HCT116 (cell line): ENCODE results near the gene NOC3L. TPM values are rescaled to one million over a fixed set of nuclear protein-coding genes. Genes with fewer than 3 reads are reported as not detected.

Experiments used
- ATAC-seq: fragments of 200-7000 bp; cut with Tn5 transposase; 2 replicates; pipeline ENCODE4 v1.9.1; 2020; ENCODE audit warnings: mild to moderate bottlenecking, moderate library complexity
- BruUV-seq: library from RNA; stranded (reverse); fragments of 400-500 nt; replicated peaks from 2 replicates; lab custom pipeline; 2021; lab: Mats Ljungman, UMichigan
- CTCF ChIA-PET: fragments of 300-600 bp; sonication (Branson Sonifier 250); formaldehyde crosslinking; loops from one replicate; lab custom pipeline; 2021; ENCODE audit warnings: antibody characterized with exemption; lab: Charles Lee
- POLR2A ChIA-PET: fragments of 300-600, 350-600 bp; sonication (Branson Sonifier 250); formaldehyde crosslinking; loops from one replicate; lab custom pipeline; 2021; ENCODE audit warnings: antibody characterized with exemption; lab: Charles Lee
- RAD21 ChIA-PET, 2 experiments: fragments of 300-600 bp; sonication (Branson Sonifier 250); formaldehyde crosslinking; loops; one replicate each; lab custom pipeline; 2023; ENCODE audit warnings: low total read pairs in 2 of 2; ENCODE audit not compliant: uncharacterized antibody in 2 of 2, unreplicated experiment in 2 of 2, low non-redundant PET in 1 of 2; lab: Charles Lee
- DNase-seq: peaks from one replicate; pipeline ENCODE4 v3.0.0-alpha.2; 2010; ENCODE audit warnings: low read depth, low spot score
- H2AFZ ChIP-seq: fragments of 200-600 bp; shearing (Covaris generic), sonication (generic); 2 replicates; pipeline ENCODE4 v1.6.1; 2017; ENCODE audit warnings: low read depth, mixed run types, mixed read lengths, antibody characterized with exemption, low read length; ENCODE audit not compliant: poor library complexity, severe bottlenecking
- H3K27ac ChIP-seq: 2 replicates; pipeline ENCODE4 v1.5.1; 2012; ENCODE audit warnings: low read depth, low read length
- H3K27me3 ChIP-seq: fragments of 200-600 bp; sonication (generic); 2 replicates; pipeline ENCODE4 v1.6.1; 2016; ENCODE audit warnings: mixed run types, low read length, mixed read lengths; ENCODE audit not compliant: insufficient read depth
- H3K36me3 ChIP-seq, 2 experiments: fragments of 200-500 bp in 1 of 2; fragments of 200-600 bp in 1 of 2; sonication (Bioruptor generic) in 1 of 2; sonication (generic) in 1 of 2; 2 replicates each; pipeline versions ENCODE4 v1.5.1 to v1.6.1; 2014 to 2016; ENCODE audit warnings: low read length in 2 of 2, inconsistent platforms in 1 of 2, mixed read lengths in 1 of 2, mixed run types in 1 of 2; ENCODE audit not compliant: insufficient read depth in 2 of 2, control insufficient read depth in 1 of 2
- H3K4me1 ChIP-seq, 2 experiments: fragments of 200-600 bp in 1 of 2; sonication (generic) in 1 of 2; 2 replicates each; pipeline versions ENCODE4 v1.5.1 to v1.6.1; 2012 to 2017; ENCODE audit warnings: low read length in 2 of 2, inconsistent platforms in 1 of 2, mild to moderate bottlenecking in 1 of 2, mixed read lengths in 1 of 2, mixed run types in 1 of 2, moderate library complexity in 1 of 2; ENCODE audit not compliant: insufficient read depth in 2 of 2, control insufficient read depth in 1 of 2
- H3K4me2 ChIP-seq: fragments of 200-600 bp; sonication (generic); 2 replicates; pipeline ENCODE4 v1.6.1; 2017; ENCODE audit warnings: mixed run types, low read length, mixed read lengths
- H3K4me3 ChIP-seq, 2 experiments: fragments of 200-600 bp in 1 of 2; sonication (generic) in 1 of 2; replicated peaks in 1 of 2; 2 replicates each; pipeline ENCODE4 v1.5.1; 2011 to 2016; ENCODE audit warnings: low read length in 2 of 2, control low read depth in 1 of 2, low read depth in 1 of 2, mild to moderate bottlenecking in 1 of 2, mixed read lengths in 1 of 2, mixed run types in 1 of 2
- H3K79me2 ChIP-seq: fragments of 200-600 bp; sonication (generic); 2 replicates; pipeline ENCODE4 v1.6.1; 2017; ENCODE audit warnings: mild to moderate bottlenecking, mixed run types, low read length, moderate library complexity, mixed read lengths; ENCODE audit not compliant: insufficient read depth
- H3K9ac ChIP-seq: fragments of 200-600 bp; sonication (generic); 2 replicates; pipeline ENCODE4 v1.6.1; 2016; ENCODE audit warnings: low read length, mixed read lengths
- H3K9me2 ChIP-seq: fragments of 200-600 bp; sonication (generic), shearing (Covaris generic); 2 replicates; pipeline ENCODE4 v1.6.1; 2017; ENCODE audit warnings: mixed run types, mild to moderate bottlenecking, moderate library complexity; ENCODE audit not compliant: insufficient read depth
- H3K9me3 ChIP-seq, 2 experiments: fragments of 200-500 bp in 1 of 2; fragments of 200-600 bp in 1 of 2; sonication (Bioruptor generic) in 1 of 2; sonication (generic) in 1 of 2; 2 replicates each; pipeline ENCODE4 v1.6.1; 2014 to 2017; ENCODE audit warnings: low read length in 2 of 2, mixed read lengths in 2 of 2, inconsistent platforms in 1 of 2, low read depth in 1 of 2, mild to moderate bottlenecking in 1 of 2, mixed run types in 1 of 2, moderate library complexity in 1 of 2; ENCODE audit not compliant: control insufficient read depth in 1 of 2, insufficient read depth in 1 of 2
- H4K20me1 ChIP-seq: fragments of 200-600 bp; sonication (generic), shearing (Covaris generic); 2 replicates; pipeline ENCODE4 v1.6.1; 2017; ENCODE audit warnings: mixed run types, mild to moderate bottlenecking, moderate library complexity; ENCODE audit not compliant: insufficient read depth
- CEBPB ChIP-seq: IDR thresholded peaks from 2 replicates; pipeline ENCODE4 v1.6.1; 2012; ENCODE audit warnings: low read depth
- CTCF ChIP-seq, 3 experiments: fragments of 200-600 bp in 1 of 3; sonication (generic) in 1 of 3; IDR thresholded peaks in 2 of 3; conservative IDR thresholded peaks in 1 of 3; 2 replicates each; pipeline ENCODE4 v1.5.1; 2012 to 2017; ENCODE audit warnings: low read depth in 2 of 3, low read length in 2 of 3, antibody characterized with exemption in 1 of 3, borderline replicate concordance in 1 of 3, control low read depth in 1 of 3, mild to moderate bottlenecking in 1 of 3, mixed read lengths in 1 of 3, mixed run types in 1 of 3, moderate library complexity in 1 of 3; ENCODE audit not compliant: insufficient read depth in 1 of 3
- JUND ChIP-seq: IDR thresholded peaks from 2 replicates; pipeline ENCODE4 v1.6.1; 2012
- RAD21 ChIP-seq: IDR thresholded peaks from 2 replicates; pipeline ENCODE4 v1.6.1; 2012; ENCODE audit warnings: low read depth, mild to moderate bottlenecking
- YY1 ChIP-seq: IDR thresholded peaks from 2 replicates; pipeline ENCODE4 v1.6.1; 2011; ENCODE audit warnings: low read length, low read depth, moderate library complexity, mild to moderate bottlenecking; ENCODE audit not compliant: insufficient replicate concordance; ENCODE audit errors: extremely low read depth
- ZFX ChIP-seq: fragments of 450-650 bp; IDR thresholded peaks from 2 replicates; pipeline ENCODE4 v1.6.1; 2017
- intact Hi-C: fragments of 100-400 bp; cut with micrococcal nuclease; formaldehyde crosslinking; loops from 2 replicates; pipeline ENCODE4 v1.10.0; 2022
- total RNA-seq: library from RNA; stranded (reverse); gene quantifications from one replicate; pipeline ENCODE4 v1.2.1, GENCODE V29; 2021; ENCODE audit not compliant: unreplicated experiment
- TF ChIP-seq, protein P1 (sequence below): IDR thresholded peaks from 2 replicates; pipeline ENCODE4 v1.6.1; 2012
- TF ChIP-seq, protein P2 (sequence below): IDR thresholded peaks from 2 replicates; pipeline ENCODE4 v1.6.1; 2011; ENCODE audit warnings: mild to moderate bottlenecking, low read length, moderate library complexity; ENCODE audit not compliant: insufficient replicate concordance; ENCODE audit errors: extremely low read depth

The NOC3L gene
- total RNA-seq, 1 experiment from 2014 or later: 45.5 TPM

- TF ChIP-seq CTCF (IDR thresholded peaks at IDR 0.05 in 2 of 3, conservative IDR thresholded peaks at IDR 0.05 in 1 of 3; ENCODE audit: borderline replicate concordance in 1 of 3, insufficient read depth in 1 of 3, low read depth in 2 of 3, low read length in 2 of 3) (peak; percentile 65 to 98 (median 73)), JUND (no peak)
- TF ChIP-seq, protein P1, sequence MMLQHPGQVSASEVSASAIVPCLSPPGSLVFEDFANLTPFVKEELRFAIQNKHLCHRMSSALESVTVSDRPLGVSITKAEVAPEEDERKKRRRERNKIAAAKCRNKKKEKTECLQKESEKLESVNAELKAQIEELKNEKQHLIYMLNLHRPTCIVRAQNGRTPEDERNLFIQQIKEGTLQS: no peak
Measured at GRCh38 chr10:94362360-94363250, at the start of gene NOC3L (continued).

GRCh38 chr10:94412449-94412848 lies 49.7 kb upstream of the NOC3L start:
- Histone ChIP-seq H2AFZ (no peak overlapping the region), H3K4me2 (no peak overlapping the region), H4K20me1 (0 out of 2 replicates have a peak, but pooled peaks cover 3% of the 10 kb centered on the region), H3K9me2 (no peaks in the 10 kb centered on the region), H3K4me1 (peaks cover 0 to 7% of the 10 kb centered on the region in 2 experiments; a peak in 2 of 4 replicates), H3K27ac (no peak overlapping the region), H3K79me2 (peaks cover 50% of the 10 kb centered on the region), H3K27me3 (no peaks in the 10 kb centered on the region), H3K36me3 (no peaks in the 10 kb centered on the region), H3K9ac (no peak overlapping the region), H3K9me3 (no peaks in the 10 kb centered on the region), H3K4me3 (no peak overlapping the region)
- BruUV-seq: no TSS peak
- ATAC-seq (no peak), DNase-seq (no peak)
- ChIA-PET CTCF (no interaction called here), POLR2A (no interaction called here), RAD21 (no interaction called here)
- TF ChIP-seq CEBPB (no peak), JUND (no peak), RAD21 (no peak), ZFX (no peak), YY1 (no peak), CTCF (IDR thresholded peaks at IDR 0.05 in 2 of 3, conservative IDR thresholded peaks at IDR 0.05 in 1 of 3; ENCODE audit: borderline replicate concordance in 1 of 3, insufficient read depth in 1 of 3, low read depth in 2 of 3, low read length in 2 of 3) (no peak)
- TF ChIP-seq, protein P2, sequence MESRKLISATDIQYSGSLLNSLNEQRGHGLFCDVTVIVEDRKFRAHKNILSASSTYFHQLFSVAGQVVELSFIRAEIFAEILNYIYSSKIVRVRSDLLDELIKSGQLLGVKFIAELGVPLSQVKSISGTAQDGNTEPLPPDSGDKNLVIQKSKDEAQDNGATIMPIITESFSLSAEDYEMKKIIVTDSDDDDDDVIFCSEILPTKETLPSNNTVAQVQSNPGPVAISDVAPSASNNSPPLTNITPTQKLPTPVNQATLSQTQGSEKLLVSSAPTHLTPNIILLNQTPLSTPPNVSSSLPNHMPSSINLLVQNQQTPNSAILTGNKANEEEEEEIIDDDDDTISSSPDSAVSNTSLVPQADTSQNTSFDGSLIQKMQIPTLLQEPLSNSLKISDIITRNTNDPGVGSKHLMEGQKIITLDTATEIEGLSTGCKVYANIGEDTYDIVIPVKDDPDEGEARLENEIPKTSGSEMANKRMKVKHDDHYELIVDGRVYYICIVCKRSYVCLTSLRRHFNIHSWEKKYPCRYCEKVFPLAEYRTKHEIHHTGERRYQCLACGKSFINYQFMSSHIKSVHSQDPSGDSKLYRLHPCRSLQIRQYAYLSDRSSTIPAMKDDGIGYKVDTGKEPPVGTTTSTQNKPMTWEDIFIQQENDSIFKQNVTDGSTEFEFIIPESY: no peak
- intact Hi-C loops: no loop called here
